CD14-positive monocyte (primary cell): Measurements from ENCODE around the gene SART3. TPM values are rescaled to one million over a fixed set of nuclear protein-coding genes. Genes with fewer than 3 reads are reported as not detected.

Experiments used
- DNase-seq, 3 donors: peaks; one replicate each; pipeline ENCODE4 v3.0.0-alpha.2; 2011 to 2022
- H2AFZ ChIP-seq: 2 replicates; pipeline ENCODE4 v1.6.0; 2012; ENCODE audit warnings: mild to moderate bottlenecking, low read depth, low read length, inconsistent platforms; ENCODE audit not compliant: insufficient read depth, poor library complexity, severe bottlenecking
- H3K27ac ChIP-seq, 2 donors: 1 replicate in 1 of 2; 2 replicates in 1 of 2; pipeline ENCODE4 v1.5.1; 2012 to 2013; ENCODE audit warnings: low read length in 2 of 2, control low read depth in 1 of 2, inconsistent platforms in 1 of 2, low read depth in 1 of 2, mild to moderate bottlenecking in 1 of 2
- H3K27me3 ChIP-seq, 2 donors: one replicate each; pipeline versions ENCODE4 v1.6.0 to v1.6.1; 2011 to 2013; ENCODE audit warnings: low read length in 2 of 2; ENCODE audit not compliant: control insufficient read depth in 2 of 2, insufficient read depth in 2 of 2
- H3K36me3 ChIP-seq, 2 donors: replicated peaks in 1 of 2; 1 replicate in 1 of 2; 2 replicates in 1 of 2; pipeline versions ENCODE4 v1.5.1 to v1.6.1; 2012 to 2013; ENCODE audit warnings: low read length in 2 of 2, control low read depth in 1 of 2, inconsistent platforms in 1 of 2, mild to moderate bottlenecking in 1 of 2; ENCODE audit not compliant: insufficient read depth in 2 of 2, control insufficient read depth in 1 of 2
- H3K4me1 ChIP-seq, 2 donors: 1 replicate in 1 of 2; 2 replicates in 1 of 2; pipeline versions ENCODE4 v1.5.1 to v1.6.1; 2012 to 2013; ENCODE audit warnings: low read length in 2 of 2, control low read depth in 1 of 2, inconsistent platforms in 1 of 2, mild to moderate bottlenecking in 1 of 2, moderate library complexity in 1 of 2; ENCODE audit not compliant: insufficient read depth in 2 of 2, control insufficient read depth in 1 of 2
- H3K4me2 ChIP-seq: replicated peaks from 2 replicates; pipeline ENCODE3; 2012; ENCODE audit warnings: low read length, moderate library complexity, mild to moderate bottlenecking; ENCODE audit not compliant: poor library complexity, severe bottlenecking; ENCODE audit errors: extremely low read depth
- H3K4me3 ChIP-seq, 3 experiments: fragments of 200-600 bp in 1 of 3; sonication (generic) in 1 of 3; replicated peaks in 1 of 3; 1 replicate in 2 of 3; 2 replicates in 1 of 3; pipeline ENCODE4 v1.5.1; 2011 to 2013; ENCODE audit warnings: low read length in 3 of 3, mild to moderate bottlenecking in 3 of 3, control low read depth in 2 of 3, low read depth in 2 of 3, inconsistent platforms in 1 of 3, moderate library complexity in 1 of 3
- H3K79me2 ChIP-seq: 2 replicates; pipeline ENCODE4 v1.6.0; 2012; ENCODE audit warnings: mild to moderate bottlenecking, control low read depth, inconsistent platforms, low read length, moderate library complexity; ENCODE audit not compliant: insufficient read depth
- H3K9ac ChIP-seq: 2 replicates; pipeline ENCODE4 v1.6.0; 2017; ENCODE audit warnings: low read length, mild to moderate bottlenecking; ENCODE audit not compliant: insufficient read depth, poor library complexity, severe bottlenecking
- H3K9me3 ChIP-seq, 2 donors: replicated peaks in 1 of 2; 1 replicate in 1 of 2; 2 replicates in 1 of 2; pipeline versions ENCODE4 v1.5.1 to v1.6.1; 2012 to 2013; ENCODE audit warnings: low read length in 2 of 2, control low read depth in 1 of 2; ENCODE audit not compliant: control insufficient read depth in 1 of 2, insufficient read depth in 1 of 2
- H4K20me1 ChIP-seq: 2 replicates; pipeline ENCODE4 v1.6.0; 2012; ENCODE audit warnings: mild to moderate bottlenecking, low read length, control low read depth, moderate library complexity; ENCODE audit not compliant: insufficient read depth
- H3K27ac Mint-ChIP-seq, 7 donors: one replicate each; pipeline ENCODE4 v1.8.0; 2020; ENCODE audit warnings: mild to moderate bottlenecking in 7 of 7, mixed read lengths in 7 of 7, moderate library complexity in 6 of 7, inconsistent platforms in 2 of 7
- H3K27me3 Mint-ChIP-seq, 3 donors: one replicate each; pipeline ENCODE4 v1.8.0; 2021 to 2022; ENCODE audit warnings: low read depth in 3 of 3, mild to moderate bottlenecking in 3 of 3, mixed read lengths in 3 of 3, moderate library complexity in 3 of 3, inconsistent platforms in 1 of 3
- H3K36me3 Mint-ChIP-seq, 2 donors: one replicate each; pipeline ENCODE4 v1.8.0; 2020; ENCODE audit warnings: mixed read lengths in 2 of 2, inconsistent platforms in 1 of 2, mild to moderate bottlenecking in 1 of 2
- H3K4me1 Mint-ChIP-seq: one replicate; pipeline ENCODE4 v1.8.0; 2020; ENCODE audit warnings: mild to moderate bottlenecking, mixed read lengths
- H3K4me3 Mint-ChIP-seq, 2 donors: one replicate each; pipeline ENCODE4 v1.8.0; 2020; ENCODE audit warnings: mild to moderate bottlenecking in 2 of 2, mixed read lengths in 2 of 2, moderate library complexity in 1 of 2
- H3K9me3 Mint-ChIP-seq, 7 donors: one replicate each; pipeline ENCODE4 v1.8.0; 2020 to 2022; ENCODE audit warnings: mixed read lengths in 7 of 7, mild to moderate bottlenecking in 6 of 7, moderate library complexity in 6 of 7, inconsistent platforms in 2 of 7
- WGBS: methylation state at CpG from one replicate; pipeline ENCODE4 v1.1.5; 2013; ENCODE audit warnings: missing lambda C conversion rate; ENCODE audit not compliant: insufficient coverage; 5-methylcytosine and 5-hydroxymethylcytosine counted together
- intact Hi-C, 2 donors: fragments of 100-400 bp; cut with micrococcal nuclease; formaldehyde crosslinking; loops; one replicate each; pipeline versions ENCODE4 v1.15.0 to v1.15.1; 2023
- polyA plus RNA-seq, 3 donors: library from polyadenylated mRNA; depleted of rRNA in 1 of 3; unstranded in 2 of 3; stranded (reverse) in 1 of 3; fragments of 300-500 nt in 2 of 3; fragments of >200 nt in 1 of 3; fragmentation: Illumina TruSeq in 2 of 3; gene quantifications; 1 replicate in 2 of 3; 2 replicates in 1 of 3; pipeline ENCODE4 v1.2.3, GENCODE V29; 2012 to 2021
- TF ChIP-seq, protein P1 (sequence below): fragments of 200-600 bp; IDR thresholded peaks from one replicate; pipeline ENCODE4 v1.8.0; 2022; ENCODE audit warnings: antibody characterized with exemption, mild to moderate bottlenecking

The SART3 gene
- polyA plus RNA-seq, 3 donors, result 10.3 to 20.9 (median 20.6) TPM

DNA sequence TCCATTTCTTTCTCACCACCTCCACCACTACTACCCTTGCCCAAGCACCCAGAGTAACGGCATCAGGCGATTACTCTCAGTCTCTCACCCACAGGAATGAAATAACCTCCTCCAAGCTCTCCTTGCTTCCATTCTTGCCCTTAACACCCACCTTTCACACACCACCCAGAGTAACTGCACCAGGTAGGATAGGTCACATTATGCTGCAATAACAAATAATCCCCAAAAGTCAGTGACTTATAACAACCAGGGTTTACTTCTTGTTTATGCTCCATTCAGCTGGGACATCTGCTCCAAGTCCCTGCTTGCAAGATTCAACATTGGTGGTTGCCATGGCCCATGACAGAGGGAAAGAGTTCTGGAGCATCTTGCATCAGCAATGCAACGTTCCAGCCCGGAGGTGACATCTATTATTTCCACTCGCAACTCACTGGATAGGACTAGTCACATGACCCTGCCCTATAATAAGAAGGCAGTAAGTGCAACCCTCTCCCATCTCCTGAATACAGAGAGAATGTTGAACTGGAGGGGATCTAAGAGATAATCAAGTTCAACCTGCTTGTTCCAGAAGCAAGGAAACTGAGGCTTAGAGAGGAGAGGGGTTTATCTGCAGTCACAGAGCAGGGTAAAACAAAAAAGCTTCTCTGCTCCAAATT, 87.4 kb downstream of the SART3 start:
- Mint-ChIP-seq H3K27me3 (peaks cover 0 to 5% (median 0%) of the 10 kb centered on the region in 3 donors), H3K9me3 (peaks cover 0 to 2% (median 0%) of the 10 kb centered on the region in 7 donors), H3K4me1 (no peaks in the 10 kb centered on the region), H3K4me3 (no peak overlapping the region), H3K27ac (no peak overlapping the region), H3K36me3 (no peaks in the 10 kb centered on the region)
- 88% methylated on average over 2 of the region's 5 CpGs for WGBS
- Histone ChIP-seq H3K4me1 (no peaks in the 10 kb centered on the region), H3K27ac (no peak overlapping the region), H2AFZ (no peak overlapping the region), H3K9me3 (no peaks in the 10 kb centered on the region), H3K79me2 (no peaks in the 10 kb centered on the region), H3K4me3 (no peak overlapping the region), H3K36me3 (no peaks in the 10 kb centered on the region), H3K4me2 (no peak overlapping the region), H3K9ac (no peak overlapping the region), H3K27me3 (no peaks in the 10 kb centered on the region), H4K20me1 (no peaks in the 10 kb centered on the region)
- intact Hi-C loops, result no loop called here
- TF ChIP-seq, protein P1, sequence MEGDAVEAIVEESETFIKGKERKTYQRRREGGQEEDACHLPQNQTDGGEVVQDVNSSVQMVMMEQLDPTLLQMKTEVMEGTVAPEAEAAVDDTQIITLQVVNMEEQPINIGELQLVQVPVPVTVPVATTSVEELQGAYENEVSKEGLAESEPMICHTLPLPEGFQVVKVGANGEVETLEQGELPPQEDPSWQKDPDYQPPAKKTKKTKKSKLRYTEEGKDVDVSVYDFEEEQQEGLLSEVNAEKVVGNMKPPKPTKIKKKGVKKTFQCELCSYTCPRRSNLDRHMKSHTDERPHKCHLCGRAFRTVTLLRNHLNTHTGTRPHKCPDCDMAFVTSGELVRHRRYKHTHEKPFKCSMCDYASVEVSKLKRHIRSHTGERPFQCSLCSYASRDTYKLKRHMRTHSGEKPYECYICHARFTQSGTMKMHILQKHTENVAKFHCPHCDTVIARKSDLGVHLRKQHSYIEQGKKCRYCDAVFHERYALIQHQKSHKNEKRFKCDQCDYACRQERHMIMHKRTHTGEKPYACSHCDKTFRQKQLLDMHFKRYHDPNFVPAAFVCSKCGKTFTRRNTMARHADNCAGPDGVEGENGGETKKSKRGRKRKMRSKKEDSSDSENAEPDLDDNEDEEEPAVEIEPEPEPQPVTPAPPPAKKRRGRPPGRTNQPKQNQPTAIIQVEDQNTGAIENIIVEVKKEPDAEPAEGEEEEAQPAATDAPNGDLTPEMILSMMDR, result no peak
- no peak for DNase-seq

Other genes starting within 250 kb of the SART3 start
- gene CMKLR1, start 221.9 kb downstream of the SART3 start, polyA plus RNA-seq, result 10 to 100 TPM in 1 of 3 donors, 1 to 10 TPM in 2; 7.5 to 11.6 (median 7.9) TPM
- 1 to 10 TPM in 2 of 3 donors, under 1 TPM in 1; 1.00 to 1.9 (median 1.6) TPM for gene FICD, start 45.9 kb downstream of the SART3 start, polyA plus RNA-seq
- gene ISCU, start 1.4 kb upstream of the SART3 start, polyA plus RNA-seq, result 100 to 1,000 TPM in 2 of 3 donors, 10 to 100 TPM in 1; 90.9 to 114 (median 111) TPM
- under 1 TPM; 0.18 to 0.85 (median 0.56) TPM for gene TMEM119, start 36.9 kb upstream of the SART3 start, polyA plus RNA-seq
- gene SELPLG, start 72.7 kb upstream of the SART3 start, polyA plus RNA-seq, result 100 to 1,000 TPM; 193 to 349 (median 247) TPM
- 100 to 1,000 TPM in 2 of 3 donors, 10 to 100 TPM in 1; 77.5 to 285 (median 229) TPM for gene CORO1C, start 170.3 kb upstream of the SART3 start, polyA plus RNA-seq